ENCODE measurements around the gene GLIPR1. TPM values are rescaled to one million over a fixed set of nuclear protein-coding genes. Genes with fewer than 3 reads are reported as not detected.
A peak's percentile ranks its signal among the peaks of the same experiment; 100 is the strongest.

Gene GLIPR1
- total and polyA plus RNA-seq, 2 donors (not counting 3 experiments of a cell fraction or from before 2014, with no cell fraction given) = 98.8 to 108 TPM

DNA sequence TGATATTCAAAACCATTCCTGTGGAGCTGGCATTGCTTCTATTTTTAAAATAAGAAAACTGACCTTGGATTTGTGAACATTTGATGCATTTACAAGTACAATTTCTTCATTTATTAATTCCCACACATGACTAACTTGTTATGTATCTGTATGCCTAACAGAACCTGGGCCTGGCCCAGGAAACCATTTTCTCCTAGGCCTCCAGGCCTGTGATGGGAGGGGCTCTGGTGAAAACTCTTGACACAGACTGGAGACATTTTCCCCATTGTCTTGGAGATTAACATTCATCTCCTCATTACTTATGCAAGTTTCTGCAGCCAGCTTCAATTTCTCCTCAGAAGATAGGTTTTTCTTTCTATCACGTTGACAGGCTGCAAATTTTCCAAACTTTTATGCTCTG is 47.6 kb upstream of the GLIPR1 start:
- H3K9ac ChIP-seq (replicated peaks; ENCODE audit: extremely low read depth, insufficient read depth, low read length) = no peak overlapping the region
- H3K4me1 ChIP-seq (ENCODE audit: control insufficient read depth, extremely low read depth, insufficient read depth, low read length) = no peaks in the 10 kb centered on the region
- no peaks in the 10 kb centered on the region for H3K79me2 ChIP-seq (ENCODE audit: control insufficient read depth, insufficient read depth, low read length)
- H2AFZ ChIP-seq (ENCODE audit: low read depth, low read length) = no peak overlapping the region
- intact Hi-C loops (cut with micrococcal nuclease) (no loop called here), dilution Hi-C loops (cut with MboI; ENCODE audit: extremely low pct_ligation_motif_present, low sequenced_read_pairs) (no loop called here)
- H3K27me3 ChIP-seq (ENCODE audit: control insufficient read depth in 2 of 2, insufficient read depth in 2 of 2, low read length in 2 of 2) = no peaks in the 10 kb centered on the region
- FAIRE-seq = peak; percentile 48
- no peak overlapping the region for H3K4me3 ChIP-seq (replicated peaks in 1 of 3; ENCODE audit: insufficient read depth in 1 of 3, low read depth in 1 of 3, low read length in 3 of 3)
- H3K4me2 ChIP-seq (ENCODE audit: insufficient read depth, low read length) = no peak overlapping the region
- ChIA-PET CTCF (interaction anchor here (1.2 to 1.3 kb wide), 4 partner anchors 10 to 51 kb away, joined by 3 to 5 read pairs (median 4); partner anchors contain the start of gene GLIPR1L2), POLR2A (no interaction called here)
- BruUV-seq (replicated peaks) = no TSS peak
- H3K9me3 ChIP-seq (replicated peaks; ENCODE audit: control insufficient read depth, insufficient read depth, low read length) = no peaks in the 10 kb centered on the region
- H4K20me1 ChIP-seq (replicated peaks; ENCODE audit: control insufficient read depth, extremely low read depth, insufficient read depth, low read length) = no peaks in the 10 kb centered on the region
- no peak overlapping the region for H3K27ac ChIP-seq (ENCODE audit: insufficient read depth, low read depth, low read length)
- no peaks in the 10 kb centered on the region for H3K36me3 ChIP-seq (ENCODE audit: control insufficient read depth in 2 of 2, extremely low read depth in 1 of 2, insufficient read depth in 2 of 2, low read length in 2 of 2)
- TF ChIP-seq JUN (IDR thresholded peaks at IDR 0.05; ENCODE audit: borderline replicate concordance, insufficient read depth, insufficient read length, low read depth) (no peak), CTCF (IDR thresholded peaks at IDR 0.05; ENCODE audit: extremely low read depth in 1 of 2, insufficient read depth in 1 of 2, low read depth in 1 of 2, low read length in 2 of 2) (no peak), FOS (IDR thresholded peaks at IDR 0.05; ENCODE audit: borderline replicate concordance, insufficient read depth, low read length) (no peak), POLR2A (IDR thresholded peaks at IDR 0.05; ENCODE audit: low read depth, low read length) (no peak), MYC (IDR thresholded peaks at IDR 0.05; ENCODE audit: low read depth, low read length) (no peak), GATA2 (IDR thresholded peaks at IDR 0.05; ENCODE audit: insufficient read depth, insufficient read length, low read depth, low read length) (no peak), POLR2AphosphoS5 (IDR thresholded peaks at IDR 0.05; ENCODE audit: insufficient read depth, low read depth, low read length) (no peak), EZH2 (IDR thresholded peaks at IDR 0.05; ENCODE audit: borderline replicate concordance, low read depth, low read length, severe bottlenecking) (no peak)
- TF ChIP-seq, protein P1, sequence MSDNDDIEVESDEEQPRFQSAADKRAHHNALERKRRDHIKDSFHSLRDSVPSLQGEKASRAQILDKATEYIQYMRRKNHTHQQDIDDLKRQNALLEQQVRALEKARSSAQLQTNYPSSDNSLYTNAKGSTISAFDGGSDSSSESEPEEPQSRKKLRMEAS (IDR thresholded peaks at IDR 0.05; ENCODE audit: insufficient read depth, insufficient read length) = no peak
- no peak for DNase-seq (ENCODE audit: low read depth, low spot score)
- no peaks in the 10 kb centered on the region for H3K9me1 ChIP-seq (replicated peaks; ENCODE audit: control insufficient read depth, extremely low read depth, insufficient read depth, low read length)
